Amniotic epithelial cell (primary cell): Measurements from ENCODE around the gene TDRD12.

Experiments
- DNase-seq: peaks from one replicate; pipeline ENCODE4 v3.0.0-alpha.2; 2010; ENCODE audit warnings: low read depth

Gene TDRD12

GRCh38 chr19:32719611-32720059 lies at the start of gene TDRD12:
Gene TDRD12 (plus strand): TSS chr19:32719767. CDS start chr19:32720073, 306 bp downstream.
- DNase-seq: no peak

- DNase-seq: peak; percentile 35
Measured at GRCh38 chr19:32671883-32672593, 47.5 kb upstream of the TDRD12 start.

GRCh38 chr19:32672841-32673240 lies 46.7 kb upstream of the TDRD12 start:
- no peak for DNase-seq

GRCh38 chr19:32673573-32673972 lies 46.0 kb upstream of the TDRD12 start:
- no peak for DNase-seq

- DNase-seq: no peak
Measured at GRCh38 chr19:32674153-32674930, 45.2 kb upstream of the TDRD12 start.

- peak; percentile 94 for DNase-seq
Measured at GRCh38 chr19:32674931-32675719, 44.4 kb upstream of the TDRD12 start, which contains the start of gene ANKRD27. Gene ANKRD27 (minus strand): TSS chr19:32675180. CDS start chr19:32659015, 16,165 bp downstream.

- peak; percentile 57 for DNase-seq
Measured at GRCh38 chr19:32675720-32676185, 43.8 kb upstream of the TDRD12 start, which contains the start of gene RGS9BP. Gene RGS9BP (plus strand): TSS chr19:32675848. CDS start chr19:32676264, 416 bp downstream.

- DNase-seq: no peak
Measured at GRCh38 chr19:32676186-32676894, 43.2 kb upstream of the TDRD12 start.

- DNase-seq: no peak
Measured at GRCh38 chr19:32676895-32677359, 42.6 kb upstream of the TDRD12 start.

- DNase-seq: peak; percentile 93
Measured at GRCh38 chr19:32677657-32678056, 41.9 kb upstream of the TDRD12 start.

- no peak for DNase-seq
Measured at GRCh38 chr19:32680986-32681385, 38.6 kb upstream of the TDRD12 start.

GRCh38 chr19:32682317-32682716 lies 37.2 kb upstream of the TDRD12 start:
- DNase-seq: no peak

GRCh38 chr19:32686847-32687475 lies 32.6 kb upstream of the TDRD12 start:
- no peak for DNase-seq

- no peak for DNase-seq
Measured at GRCh38 chr19:32687681-32688080, 31.9 kb upstream of the TDRD12 start.

- no peak for DNase-seq
Measured at GRCh38 chr19:32688311-32688710, 31.3 kb upstream of the TDRD12 start.

- DNase-seq: peak; percentile 53
Measured at GRCh38 chr19:32691291-32691951, 28.1 kb upstream of the TDRD12 start, which contains the start of gene NUDT19. Gene NUDT19 (plus strand): TSS chr19:32691821. CDS start chr19:32691961, 140 bp downstream.

GRCh38 chr19:32691952-32692726 lies 27.4 kb upstream of the TDRD12 start:
- DNase-seq: peak; percentile 71

GRCh38 chr19:32692727-32693061 lies 26.9 kb upstream of the TDRD12 start:
- DNase-seq: no peak
